K562 (cell line): Measurements from ENCODE around the gene C4orf50. TPM values are rescaled to one million over a fixed set of nuclear protein-coding genes. Genes with fewer than 3 reads are reported as not detected.

Source experiments
- ATAC-seq: fragments of 200-7000 bp; cut with Tn5 transposase; 3 replicates; pipeline ENCODE4 v1.9.1; 2020; ENCODE audit warnings: moderate library complexity
- BruUV-seq: library from RNA; stranded (reverse); fragments of 400-500 nt; replicated peaks from 2 replicates; lab custom pipeline; 2021; lab: Mats Ljungman, UMichigan
- CTCF ChIA-PET: fragments of 300-600 bp; formaldehyde crosslinking; extraction: SDS; loops from one replicate; lab custom pipeline; 2021; ENCODE audit warnings: low intra/inter-chr PET ratio; lab: Yijun Ruan, JAX
- POLR2A ChIA-PET: fragments of 300-600, 350-650 bp; sonication (Branson Sonifier 250); formaldehyde crosslinking; extraction: SDS; loops from one replicate; lab custom pipeline; 2021; ENCODE audit warnings: antibody characterized with exemption, inconsistent platforms; lab: Yijun Ruan, JAX
- DNase-seq, 4 experiments: peaks; one replicate each; pipeline versions ENCODE4 v3.0.0 to v3.0.0-alpha.2; 2011 to 2018; ENCODE audit warnings: low spot score in 3 of 4, mixed read lengths in 3 of 4; ENCODE audit errors: extremely low read depth in 1 of 4
- FAIRE-seq: peaks from 2 replicates; lab custom pipeline; 2011; peaks lifted over from hg19 to GRCh38; lab: Jason Lieb, UNC
- H2AFZ ChIP-seq: 2 replicates; pipeline ENCODE4 v1.6.0; 2011; ENCODE audit warnings: low read depth, low read length, control low read depth, inconsistent platforms
- H3K27ac ChIP-seq: fragments of 200-600 bp; 3 replicates; pipeline ENCODE4 v1.8.0; 2011; ENCODE audit warnings: low read depth, mild to moderate bottlenecking, control low read depth, inconsistent platforms, low read length, moderate library complexity, mixed read lengths; ENCODE audit errors: extremely low read depth
- H3K27me3 ChIP-seq, 2 experiments: fragments of 300-600 bp in 1 of 2; 2 replicates in 1 of 2; 3 replicates in 1 of 2; pipeline versions ENCODE4 v1.6.0 to v1.8.0; 2011; ENCODE audit warnings: inconsistent platforms in 2 of 2, low read length in 2 of 2, mild to moderate bottlenecking in 1 of 2, mixed read lengths in 1 of 2, moderate library complexity in 1 of 2; ENCODE audit not compliant: control insufficient read depth in 2 of 2, insufficient read depth in 2 of 2
- H3K36me3 ChIP-seq: fragments of 300-600 bp; 3 replicates; pipeline ENCODE4 v1.8.0; 2011; ENCODE audit warnings: mild to moderate bottlenecking, low read length, inconsistent platforms; ENCODE audit not compliant: control insufficient read depth, insufficient read depth
- H3K4me1 ChIP-seq, 2 experiments: fragments of 200-600 bp in 1 of 2; replicated peaks in 1 of 2; 2 replicates in 1 of 2; 3 replicates in 1 of 2; pipeline versions ENCODE4 v1.5.1 to v1.8.0; 2011; ENCODE audit warnings: inconsistent platforms in 2 of 2, low read length in 2 of 2, mild to moderate bottlenecking in 1 of 2, mixed read lengths in 1 of 2, moderate library complexity in 1 of 2; ENCODE audit not compliant: control insufficient read depth in 2 of 2, insufficient read depth in 2 of 2
- H3K4me2 ChIP-seq: 2 replicates; pipeline ENCODE4 v1.6.1; 2011; ENCODE audit warnings: low read length, control low read depth, inconsistent platforms, mixed read lengths; ENCODE audit not compliant: insufficient read depth
- H3K4me3 ChIP-seq: fragments of 200-600 bp; sonication (generic), shearing (Covaris generic); 2 replicates; pipeline ENCODE4 v1.5.1; 2016; ENCODE audit warnings: control low read depth, inconsistent platforms
- H3K79me2 ChIP-seq: fragments of 200-600 bp; 3 replicates; pipeline ENCODE4 v1.8.0; 2011; ENCODE audit warnings: low read length, inconsistent platforms; ENCODE audit not compliant: control insufficient read depth, insufficient read depth
- H3K9ac ChIP-seq, 2 experiments: 2 replicates each; pipeline versions ENCODE4 v1.6.0 to v1.6.1; 2011; ENCODE audit warnings: low read depth in 2 of 2, low read length in 2 of 2, control low read depth in 1 of 2, inconsistent platforms in 1 of 2, mild to moderate bottlenecking in 1 of 2, mixed read lengths in 1 of 2; ENCODE audit not compliant: insufficient read depth in 1 of 2
- H3K9me1 ChIP-seq: one replicate; pipeline ENCODE4 v1.6.0; 2011; ENCODE audit warnings: inconsistent platforms, mild to moderate bottlenecking, low read length, moderate library complexity; ENCODE audit not compliant: control insufficient read depth, insufficient read depth
- H3K9me3 ChIP-seq: replicated peaks from 2 replicates; pipeline ENCODE4 v1.5.1; 2011; ENCODE audit warnings: low read depth, low read length, inconsistent platforms; ENCODE audit not compliant: control insufficient read depth, insufficient read depth
- H4K20me1 ChIP-seq: replicated peaks from 2 replicates; pipeline ENCODE4 v1.6.1; 2011; ENCODE audit warnings: low read length, inconsistent platforms, mixed read lengths; ENCODE audit not compliant: control insufficient read depth, insufficient read depth
- CBX5 ChIP-seq: IDR thresholded peaks from 2 replicates; pipeline ENCODE4 v1.6.1; 2014; ENCODE audit warnings: low read depth, borderline replicate concordance
- CCNT2 ChIP-seq: IDR thresholded peaks from 2 replicates; pipeline ENCODE4 v1.6.1; 2011; ENCODE audit warnings: borderline replicate concordance, low read depth, mild to moderate bottlenecking, moderate library complexity, mixed read lengths, low read length; ENCODE audit not compliant: insufficient read length; ENCODE audit errors: extremely low read depth
- CUX1 ChIP-seq: fragments of 200-800 bp; sonication (Bioruptor generic); IDR thresholded peaks from 2 replicates; pipeline ENCODE4 v1.6.1; 2016; ENCODE audit warnings: missing genetic modification characterization, missing compliant biosample characterization
- E2F5 ChIP-seq: sonication (generic); formaldehyde crosslinking; IDR thresholded peaks from 2 replicates; pipeline ENCODE4 v1.8.0; 2022; ENCODE audit warnings: mild to moderate bottlenecking, missing genetic modification reagents
- GTF2E2 ChIP-seq: fragments of 200-800 bp; sonication (Bioruptor generic); IDR thresholded peaks from 2 replicates; pipeline ENCODE4 v1.6.1; 2016; ENCODE audit warnings: missing genetic modification characterization, missing compliant biosample characterization
- L3MBTL2 ChIP-seq: fragments of 450-650 bp; IDR thresholded peaks from 2 replicates; pipeline ENCODE4 v1.6.1; 2016; ENCODE audit warnings: mild to moderate bottlenecking, moderate library complexity
- MCM2 ChIP-seq: fragments of 450-650 bp; IDR thresholded peaks from 2 replicates; pipeline ENCODE4 v1.6.1; 2017; ENCODE audit warnings: low read depth, mild to moderate bottlenecking
- NFATC3 ChIP-seq: fragments of 450-650 bp; IDR thresholded peaks from 2 replicates; pipeline ENCODE4 v1.6.1; 2017; ENCODE audit warnings: mild to moderate bottlenecking
- SAFB ChIP-seq: fragments of 200-400 bp; formaldehyde crosslinking; IDR thresholded peaks from 2 replicates; pipeline ENCODE4 v1.6.1; 2017; ENCODE audit warnings: low read depth, low read length, borderline replicate concordance
- SMAD2 ChIP-seq: fragments of 150-350 bp; IDR thresholded peaks from 2 replicates; pipeline ENCODE4 v1.6.1; 2014; ENCODE audit warnings: low read depth, mild to moderate bottlenecking, low read length
- SMARCB1 ChIP-seq: IDR thresholded peaks from 2 replicates; pipeline ENCODE4 v1.6.1; 2011; ENCODE audit warnings: improper control_type of control experiment, low read depth; ENCODE audit not compliant: insufficient read length
- SREBF1 ChIP-seq: fragments of 150-350 bp; IDR thresholded peaks from 2 replicates; pipeline ENCODE4 v1.6.1; 2014; ENCODE audit warnings: antibody characterized with exemption, low read depth, low read length, borderline replicate concordance
- ZNF253 ChIP-seq: fragments of 250-450 bp; sonication (Bioruptor Pico); conservative IDR thresholded peaks from 2 replicates; pipeline ENCODE4 v1.6.1; 2021; ENCODE audit warnings: mild to moderate bottlenecking
- ZNF354B ChIP-seq: fragments of 250-450 bp; sonication (Bioruptor Pico); IDR thresholded peaks from 2 replicates; pipeline ENCODE4 v1.4.0; 2020
- WGBS: fragments of 100-300 bp; shearing (Covaris generic); methylation state at CpG from one replicate; pipeline ENCODE4 v1.1.6; 2016; ENCODE audit warnings: low coverage, mixed read lengths; ENCODE audit not compliant: insufficient coverage; ENCODE audit errors: missing lambda C conversion rate; 5-methylcytosine and 5-hydroxymethylcytosine counted together
- in situ Hi-C: fragments of 300-500 bp; cut with MboI; formaldehyde crosslinking; loops from 4 replicates; pipeline ENCODE4 v1.15.0; 2018; ENCODE audit warnings: inconsistent platforms, mixed read lengths
- intact Hi-C: fragments of 100-400 bp; cut with micrococcal nuclease; formaldehyde crosslinking; loops from 2 replicates; pipeline ENCODE4 v1.14.2; 2022
- polyA plus RNA-seq, 8 experiments: library from polyadenylated mRNA; depleted of rRNA in 4 of 8; stranded (reverse) in 5 of 8; unstranded in 3 of 8; fragments of >200 nt; fragmentation: Nextera tagmentation in 2 of 8; fragmentation: Illumina TruSeq in 1 of 8; extraction: Ambion mirVana in 2 of 8; extraction: Trizol in 1 of 8; gene quantifications; 2 replicates each; pipeline versions ENCODE4 v1.2.1 to v1.2.3, GENCODE V29; 2011 to 2014; ENCODE audit warnings: inconsistent platforms in 1 of 8, missing spikeins in 1 of 8
- total RNA-seq, 7 experiments: library from RNA; depleted of rRNA in 6 of 7; stranded (reverse); fragments of >200 nt in 6 of 7; fragmentation: Illumina TruSeq in 2 of 7; extraction: Trizol in 2 of 7; gene quantifications; 2 replicates each; pipeline versions ENCODE4 v1.2.1 to v1.2.3, GENCODE V29; 2011 to 2021; ENCODE audit warnings: low replicate concordance in 1 of 7

Gene C4orf50
- total and polyA plus RNA-seq, 9 of the 15 experiments (the other 6 are each of a cell fraction or from before 2014, with no cell fraction given) = not detected

GRCh38 chr4:5940470-5941203 lies 77.6 kb downstream of the C4orf50 start (continued):
- TF ChIP-seq L3MBTL2 = peak; percentile 87

- Histone ChIP-seq H3K36me3 (no peaks in the 10 kb centered on the region), H3K9me1 (no peaks in the 10 kb centered on the region), H3K27ac (no peak overlapping the region), H4K20me1 (no peaks in the 10 kb centered on the region), H3K4me1 (no peaks in the 10 kb centered on the region), H3K4me3 (no peak overlapping the region), H3K4me2 (no peak overlapping the region), H3K79me2 (no peaks in the 10 kb centered on the region), H3K9ac (no peak overlapping the region), H3K27me3 (peaks cover 5 to 21% of the 10 kb centered on the region in 2 experiments; a peak in 3 of 5 replicates), H3K9me3 (no peaks in the 10 kb centered on the region), H2AFZ (no peak overlapping the region)
- POLR2A ChIA-PET = interaction anchor here (0.6 to 1.3 kb wide), 3 partner anchors 9 to 64 kb away, joined by 3 to 5 read pairs (median 3); no protein-coding TSS in a partner anchor
- in situ Hi-C loops = no loop called here
- WGBS = under 1% methylated on average over 15 of the region's 16 CpGs
- CTCF ChIA-PET = no interaction called here
- intact Hi-C loops = no loop called here
- no TSS peak for BruUV-seq
- DNase-seq = no peak
- ATAC-seq = no peak
- FAIRE-seq = no peak
- TF ChIP-seq MCM2 = no peak
- TF ChIP-seq SREBF1 = no peak
- no peak for TF ChIP-seq L3MBTL2
- no peak for TF ChIP-seq SMAD2
- no peak for TF ChIP-seq E2F5 (CRISPR knock-in tag)
- TF ChIP-seq CUX1 (CRISPR knock-in tag) = no peak
- no peak for TF ChIP-seq GTF2E2
- no peak for TF ChIP-seq ZNF354B (CRISPR knock-in tag)
- TF ChIP-seq NFATC3 = no peak
- TF ChIP-seq SAFB = no peak
- no peak for TF ChIP-seq CBX5
- no peak for TF ChIP-seq CCNT2
- no peak for TF ChIP-seq SMARCB1
- no peak for TF ChIP-seq ZNF253 (CRISPR knock-in tag)
These were observed 84.0 kb downstream of the C4orf50 start for GRCh38 chr4:5933996-5934831.
